SH-SY5Y (cell line): ENCODE results near the gene ZFX.

ENCODE experiments used
- GATA2 ChIP-seq: IDR thresholded peaks from 2 replicates; pipeline ENCODE4 v1.6.1; 2011; ENCODE audit warnings: mild to moderate bottlenecking, low read depth, low read length
- GATA3 ChIP-seq: IDR thresholded peaks from 2 replicates; pipeline ENCODE4 v1.6.1; 2011; ENCODE audit warnings: low read depth, mild to moderate bottlenecking, low read length, moderate library complexity

Gene ZFX

GRCh38 chrX:24231641-24232179 is 82.2 kb downstream of the ZFX start:
- TF ChIP-seq GATA2 (no peak), GATA3 (no peak)

GRCh38 chrX:24232796-24233195 is 83.3 kb downstream of the ZFX start:
- TF ChIP-seq GATA3 = no peak
- no peak for TF ChIP-seq GATA2

- TF ChIP-seq GATA3 (no peak), GATA2 (no peak)
Observed at GRCh38 chrX:24235084-24235710, 85.7 kb downstream of the ZFX start.

GRCh38 chrX:24241822-24242648 is 92.5 kb downstream of the ZFX start:
- TF ChIP-seq GATA2 (no peak), GATA3 (no peak)

- TF ChIP-seq GATA3 (no peak), GATA2 (no peak)
Observed at GRCh38 chrX:24242649-24243175, 93.2 kb downstream of the ZFX start.

- TF ChIP-seq GATA3 (no peak), GATA2 (no peak)
Observed at GRCh38 chrX:24243188-24243587, 93.7 kb downstream of the ZFX start.

- TF ChIP-seq GATA3 (no peak), GATA2 (no peak)
Observed at GRCh38 chrX:24243692-24244091, 94.2 kb downstream of the ZFX start.

GRCh38 chrX:24245202-24245601 is 95.7 kb downstream of the ZFX start:
- TF ChIP-seq GATA3 (no peak), GATA2 (no peak)

- no peak for TF ChIP-seq GATA2
- no peak for TF ChIP-seq GATA3
Observed at GRCh38 chrX:24248042-24248441, 98.5 kb downstream of the ZFX start.

GRCh38 chrX:24253030-24253429 is 103.5 kb downstream of the ZFX start:
- no peak for TF ChIP-seq GATA2

- TF ChIP-seq GATA3 (no peak), GATA2 (no peak)
Observed at GRCh38 chrX:24253469-24253868, 103.9 kb downstream of the ZFX start.

GRCh38 chrX:24257011-24257410 is 107.5 kb downstream of the ZFX start:
- TF ChIP-seq GATA2 (no peak), GATA3 (no peak)

GRCh38 chrX:24259544-24260240 is 110.2 kb downstream of the ZFX start:
- TF ChIP-seq GATA3 (no peak), GATA2 (no peak)
